ENCODE data around the gene KCNG4. TPM values are rescaled to one million over a fixed set of nuclear protein-coding genes. Genes with fewer than 3 reads are reported as not detected.

KCNG4 gene, protein sequence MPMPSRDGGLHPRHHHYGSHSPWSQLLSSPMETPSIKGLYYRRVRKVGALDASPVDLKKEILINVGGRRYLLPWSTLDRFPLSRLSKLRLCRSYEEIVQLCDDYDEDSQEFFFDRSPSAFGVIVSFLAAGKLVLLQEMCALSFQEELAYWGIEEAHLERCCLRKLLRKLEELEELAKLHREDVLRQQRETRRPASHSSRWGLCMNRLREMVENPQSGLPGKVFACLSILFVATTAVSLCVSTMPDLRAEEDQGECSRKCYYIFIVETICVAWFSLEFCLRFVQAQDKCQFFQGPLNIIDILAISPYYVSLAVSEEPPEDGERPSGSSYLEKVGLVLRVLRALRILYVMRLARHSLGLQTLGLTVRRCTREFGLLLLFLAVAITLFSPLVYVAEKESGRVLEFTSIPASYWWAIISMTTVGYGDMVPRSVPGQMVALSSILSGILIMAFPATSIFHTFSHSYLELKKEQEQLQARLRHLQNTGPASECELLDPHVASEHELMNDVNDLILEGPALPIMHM
- total RNA-seq (not detected), polyA plus RNA-seq (not detected)
- long read RNA-seq, donor 1, result 0 reads
- long read RNA-seq, donor 2, result 0 reads
- long read RNA-seq, donor 3, result 0 reads

DNA sequence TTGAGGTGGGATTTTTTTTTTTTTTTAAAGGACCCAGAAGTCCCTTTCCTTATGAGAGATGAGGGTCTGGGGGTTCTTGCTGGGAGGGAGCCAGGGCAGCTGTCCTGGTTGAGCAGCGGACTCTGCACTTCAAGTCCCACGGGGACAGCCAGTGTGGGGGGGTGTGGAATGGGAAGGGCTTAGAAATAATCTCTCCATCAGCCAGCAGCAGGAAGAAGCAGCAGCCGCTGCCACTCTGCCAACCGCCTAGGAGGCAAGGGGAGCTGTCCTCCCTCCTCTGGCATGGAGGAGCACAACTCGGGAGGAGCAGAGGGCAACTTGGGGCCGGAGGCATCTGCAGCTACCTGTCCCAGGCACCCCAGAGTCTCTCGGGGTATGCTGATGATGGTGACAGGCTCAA lies at the start of gene KCNG4:
Gene KCNG4, minus strand, starts transcription at position 104 of the 400 bp plus-strand sequence. CDS start 2,527 bp downstream, outside the sequence.
- DNase-seq (no peak), ATAC-seq (no peak)
- Histone ChIP-seq H3K36me3 (no peaks in the 10 kb centered on the region), H3K4me3 (no peak within 1 kb of the TSS), H3K27me3 (peaks cover 0 to 53% (median 6%) of the 10 kb centered on the region in 9 donors), H3K4me1 (peaks cover 0 to 9% (median 0%) of the 10 kb centered on the region in 12 donors), H3K9me3 (no peaks in the 10 kb centered on the region), H3K27ac (no peak within 1 kb of the TSS)
- intact Hi-C loops (cut with DNase I), result no loop called here
- TF ChIP-seq POLR2A (IDR thresholded peaks at IDR 0.05), result no peak
- TF ChIP-seq, protein P1, sequence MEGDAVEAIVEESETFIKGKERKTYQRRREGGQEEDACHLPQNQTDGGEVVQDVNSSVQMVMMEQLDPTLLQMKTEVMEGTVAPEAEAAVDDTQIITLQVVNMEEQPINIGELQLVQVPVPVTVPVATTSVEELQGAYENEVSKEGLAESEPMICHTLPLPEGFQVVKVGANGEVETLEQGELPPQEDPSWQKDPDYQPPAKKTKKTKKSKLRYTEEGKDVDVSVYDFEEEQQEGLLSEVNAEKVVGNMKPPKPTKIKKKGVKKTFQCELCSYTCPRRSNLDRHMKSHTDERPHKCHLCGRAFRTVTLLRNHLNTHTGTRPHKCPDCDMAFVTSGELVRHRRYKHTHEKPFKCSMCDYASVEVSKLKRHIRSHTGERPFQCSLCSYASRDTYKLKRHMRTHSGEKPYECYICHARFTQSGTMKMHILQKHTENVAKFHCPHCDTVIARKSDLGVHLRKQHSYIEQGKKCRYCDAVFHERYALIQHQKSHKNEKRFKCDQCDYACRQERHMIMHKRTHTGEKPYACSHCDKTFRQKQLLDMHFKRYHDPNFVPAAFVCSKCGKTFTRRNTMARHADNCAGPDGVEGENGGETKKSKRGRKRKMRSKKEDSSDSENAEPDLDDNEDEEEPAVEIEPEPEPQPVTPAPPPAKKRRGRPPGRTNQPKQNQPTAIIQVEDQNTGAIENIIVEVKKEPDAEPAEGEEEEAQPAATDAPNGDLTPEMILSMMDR (IDR thresholded peaks at IDR 0.05), result no peak
- WGBS, 4 donors, result 28 to 48% (median 32%) methylated on average over 3 to 7 of the region's 7 CpGs

DNA sequence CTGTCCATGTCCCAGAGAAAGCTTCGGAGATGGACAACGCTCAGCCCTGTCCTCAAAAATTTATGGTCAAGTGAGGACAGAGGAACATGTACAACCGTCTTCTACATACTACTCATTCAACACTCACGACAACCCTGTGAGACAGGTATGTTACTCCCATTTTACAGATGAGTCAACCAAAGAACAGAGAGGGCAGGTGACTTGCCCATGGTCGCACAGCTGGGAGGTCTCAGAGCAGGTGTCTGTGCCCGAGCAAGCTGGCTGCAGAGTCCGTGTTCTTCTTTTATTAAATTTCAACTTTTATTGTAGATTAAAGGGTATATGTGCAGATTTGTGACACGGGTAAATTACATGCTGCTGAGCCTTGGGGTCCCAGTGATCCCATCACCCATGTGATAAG lies 49.1 kb upstream of the KCNG4 start:
- DNase-seq (no peak), ATAC-seq (no peak)
- peaks cover 0 to 2% (median 0%) of the 10 kb centered on the region in 9 donors for H3K27me3 ChIP-seq
- 80 to 84% (median 82%) methylated on average over 8 of the region's 8 CpGs for WGBS, 4 donors
- peaks cover 0 to 28% (median 17%) of the 10 kb centered on the region in 12 donors for H3K4me1 ChIP-seq
- intact Hi-C loops (cut with DNase I), result loop anchor here in 1 of 10 donors (10.0 kb wide), 1 partner anchor 326 kb away; the partner anchor contains the start of gene COTL1
- H3K36me3 ChIP-seq, result no peaks in the 10 kb centered on the region
- no peak overlapping the region for H3K27ac ChIP-seq
- TF ChIP-seq POLR2A (IDR thresholded peaks at IDR 0.05), result no peak
- TF ChIP-seq, protein P1 (IDR thresholded peaks at IDR 0.05), result no peak
- no peak overlapping the region for H3K4me3 ChIP-seq
- H3K9me3 ChIP-seq, result peaks cover 0 to 7% (median 0%) of the 10 kb centered on the region in 12 donors

DNA sequence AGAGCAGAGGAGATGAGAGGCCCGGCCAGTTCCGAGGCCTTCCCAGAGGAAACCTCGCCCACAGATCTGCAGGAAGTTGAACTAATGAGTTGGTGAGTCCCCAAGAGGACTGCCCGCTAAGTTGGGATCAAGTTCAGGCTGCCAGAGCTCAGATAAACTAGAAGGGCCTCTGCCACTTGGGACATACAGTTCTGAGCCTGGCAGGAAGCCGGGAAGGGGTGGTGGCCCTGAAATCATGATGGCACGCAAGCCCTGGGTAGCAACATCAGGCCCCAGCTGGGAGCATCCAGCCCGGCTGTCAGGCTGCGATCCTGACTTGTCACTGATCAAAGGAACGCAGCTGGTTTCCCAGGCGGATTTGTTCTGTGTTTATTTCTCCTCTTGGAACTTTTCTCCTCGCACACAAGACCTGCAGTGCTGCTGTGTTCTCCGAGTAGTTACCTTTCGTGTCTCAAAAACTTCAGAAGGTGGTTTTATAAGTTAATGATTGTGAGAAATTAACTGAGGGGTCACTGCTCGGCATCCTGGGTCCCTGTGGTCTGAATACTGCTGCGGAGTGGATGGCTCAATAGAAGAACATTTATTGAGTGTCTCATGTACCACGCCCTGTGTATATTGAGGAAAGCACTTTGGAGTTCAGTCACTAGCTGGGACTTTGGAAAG lies 46.9 kb upstream of the KCNG4 start:
- 40 to 54% (median 46%) methylated on average over 13 to 16 of the region's 16 CpGs for WGBS, 4 donors
- Histone ChIP-seq H3K9me3 (peaks cover 0 to 7% (median 0%) of the 10 kb centered on the region in 12 donors), H3K4me1 (peaks cover 0 to 33% (median 18%) of the 10 kb centered on the region in 12 donors), H3K27me3 (peaks cover 0 to 4% (median 0%) of the 10 kb centered on the region in 9 donors), H3K4me3 (no peak overlapping the region), H3K27ac (peak overlapping the region; percentile 6 to 83 (median 56)), H3K36me3 (no peaks in the 10 kb centered on the region)
- peak; percentile 77 to 81 (median 79) for ATAC-seq
- intact Hi-C loops (cut with DNase I), result loop anchor here in 1 of 10 donors (10.0 kb wide), 1 partner anchor 328 kb away; the partner anchor contains the start of gene COTL1
- DNase-seq, result peak; percentile 53 to 86 (median 81)
- TF ChIP-seq, protein P1 (IDR thresholded peaks at IDR 0.05), result no peak
- no peak for TF ChIP-seq POLR2A (IDR thresholded peaks at IDR 0.05)
